Measurements from ENCODE around the gene FBXW7.

DNA sequence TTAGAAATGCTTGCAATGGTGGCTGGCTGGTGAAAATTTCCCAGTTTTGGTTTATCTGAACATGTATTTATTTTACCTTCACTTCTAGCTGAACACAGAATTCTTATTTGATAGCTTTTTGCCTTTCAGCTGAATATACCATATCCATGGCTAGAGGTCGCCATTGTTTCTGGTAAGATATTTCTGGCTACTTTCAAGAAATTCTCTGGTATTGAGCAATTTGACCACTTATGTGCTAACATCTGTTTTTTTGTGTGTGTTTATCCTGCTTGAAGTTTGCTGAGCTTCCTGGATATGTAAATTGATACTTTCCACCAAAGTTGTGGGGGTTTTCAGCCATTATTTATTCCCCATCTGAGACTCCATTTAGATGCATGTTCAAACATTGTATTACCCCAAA, 75.4 kb downstream of the FBXW7 start:
- TF ChIP-seq EZH2 (IDR thresholded peaks at IDR 0.05; ENCODE audit: borderline replicate concordance, insufficient read depth, low read depth, low read length, poor library complexity, severe bottlenecking), result no peak
- TF ChIP-seq, protein P1, sequence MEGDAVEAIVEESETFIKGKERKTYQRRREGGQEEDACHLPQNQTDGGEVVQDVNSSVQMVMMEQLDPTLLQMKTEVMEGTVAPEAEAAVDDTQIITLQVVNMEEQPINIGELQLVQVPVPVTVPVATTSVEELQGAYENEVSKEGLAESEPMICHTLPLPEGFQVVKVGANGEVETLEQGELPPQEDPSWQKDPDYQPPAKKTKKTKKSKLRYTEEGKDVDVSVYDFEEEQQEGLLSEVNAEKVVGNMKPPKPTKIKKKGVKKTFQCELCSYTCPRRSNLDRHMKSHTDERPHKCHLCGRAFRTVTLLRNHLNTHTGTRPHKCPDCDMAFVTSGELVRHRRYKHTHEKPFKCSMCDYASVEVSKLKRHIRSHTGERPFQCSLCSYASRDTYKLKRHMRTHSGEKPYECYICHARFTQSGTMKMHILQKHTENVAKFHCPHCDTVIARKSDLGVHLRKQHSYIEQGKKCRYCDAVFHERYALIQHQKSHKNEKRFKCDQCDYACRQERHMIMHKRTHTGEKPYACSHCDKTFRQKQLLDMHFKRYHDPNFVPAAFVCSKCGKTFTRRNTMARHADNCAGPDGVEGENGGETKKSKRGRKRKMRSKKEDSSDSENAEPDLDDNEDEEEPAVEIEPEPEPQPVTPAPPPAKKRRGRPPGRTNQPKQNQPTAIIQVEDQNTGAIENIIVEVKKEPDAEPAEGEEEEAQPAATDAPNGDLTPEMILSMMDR (IDR thresholded peaks at IDR 0.05), result no peak
